Fibroblast of lung (primary cell): ENCODE results near the gene ABLIM2.

Experiments used
- EZH2 ChIP-seq: IDR thresholded peaks from 2 replicates; pipeline ENCODE4 v1.5.1; 2012; ENCODE audit warnings: low read length, control low read depth, mild to moderate bottlenecking; ENCODE audit errors: missing control alignments
- TF ChIP-seq, protein P1 (sequence below), 2 donors: IDR thresholded peaks in 1 of 2; conservative IDR thresholded peaks in 1 of 2; 1 replicate in 1 of 2; 2 replicates in 1 of 2; pipeline ENCODE4 v1.5.1; 2011 to 2012; ENCODE audit warnings: low read length in 2 of 2, control low read depth in 1 of 2, inconsistent platforms in 1 of 2, low read depth in 1 of 2, mild to moderate bottlenecking in 1 of 2

- TF ChIP-seq, protein P1, sequence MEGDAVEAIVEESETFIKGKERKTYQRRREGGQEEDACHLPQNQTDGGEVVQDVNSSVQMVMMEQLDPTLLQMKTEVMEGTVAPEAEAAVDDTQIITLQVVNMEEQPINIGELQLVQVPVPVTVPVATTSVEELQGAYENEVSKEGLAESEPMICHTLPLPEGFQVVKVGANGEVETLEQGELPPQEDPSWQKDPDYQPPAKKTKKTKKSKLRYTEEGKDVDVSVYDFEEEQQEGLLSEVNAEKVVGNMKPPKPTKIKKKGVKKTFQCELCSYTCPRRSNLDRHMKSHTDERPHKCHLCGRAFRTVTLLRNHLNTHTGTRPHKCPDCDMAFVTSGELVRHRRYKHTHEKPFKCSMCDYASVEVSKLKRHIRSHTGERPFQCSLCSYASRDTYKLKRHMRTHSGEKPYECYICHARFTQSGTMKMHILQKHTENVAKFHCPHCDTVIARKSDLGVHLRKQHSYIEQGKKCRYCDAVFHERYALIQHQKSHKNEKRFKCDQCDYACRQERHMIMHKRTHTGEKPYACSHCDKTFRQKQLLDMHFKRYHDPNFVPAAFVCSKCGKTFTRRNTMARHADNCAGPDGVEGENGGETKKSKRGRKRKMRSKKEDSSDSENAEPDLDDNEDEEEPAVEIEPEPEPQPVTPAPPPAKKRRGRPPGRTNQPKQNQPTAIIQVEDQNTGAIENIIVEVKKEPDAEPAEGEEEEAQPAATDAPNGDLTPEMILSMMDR (conservative IDR thresholded peaks at IDR 0.05 in 1 of 2, IDR thresholded peaks at IDR 0.05 in 1 of 2; ENCODE audit: low read depth in 1 of 2, low read length in 2 of 2): no peak
- no peak for TF ChIP-seq EZH2
These were observed 11.2 kb upstream of the ABLIM2 start for GRCh38 chr4:8169763-8170162.
